HepG2 (cell line): Measurements from ENCODE around the gene GTSF1L.

Experiments used
- NFE2L1 ChIP-seq: sonication (generic); formaldehyde crosslinking; IDR thresholded peaks from 2 replicates; pipeline ENCODE4 v1.4.0; 2020; ENCODE audit warnings: missing genetic modification reagents, mild to moderate bottlenecking, borderline replicate concordance
- ZFX ChIP-seq: sonication (generic); formaldehyde crosslinking; IDR thresholded peaks from 2 replicates; pipeline ENCODE4 v1.4.0; 2020; ENCODE audit warnings: mild to moderate bottlenecking, low read depth, missing genetic modification reagents, moderate library complexity
- TF ChIP-seq, protein P1 (sequence below): sonication (generic); IDR thresholded peaks from 2 replicates; pipeline ENCODE4 v1.6.1; 2016; ENCODE audit warnings: low read depth, borderline replicate concordance
- TF ChIP-seq, protein P2 (sequence below): sonication (generic); formaldehyde crosslinking; IDR thresholded peaks from 2 replicates; pipeline ENCODE4 v1.5.0; 2020; ENCODE audit warnings: mild to moderate bottlenecking, missing genetic modification reagents, moderate library complexity

DNA sequence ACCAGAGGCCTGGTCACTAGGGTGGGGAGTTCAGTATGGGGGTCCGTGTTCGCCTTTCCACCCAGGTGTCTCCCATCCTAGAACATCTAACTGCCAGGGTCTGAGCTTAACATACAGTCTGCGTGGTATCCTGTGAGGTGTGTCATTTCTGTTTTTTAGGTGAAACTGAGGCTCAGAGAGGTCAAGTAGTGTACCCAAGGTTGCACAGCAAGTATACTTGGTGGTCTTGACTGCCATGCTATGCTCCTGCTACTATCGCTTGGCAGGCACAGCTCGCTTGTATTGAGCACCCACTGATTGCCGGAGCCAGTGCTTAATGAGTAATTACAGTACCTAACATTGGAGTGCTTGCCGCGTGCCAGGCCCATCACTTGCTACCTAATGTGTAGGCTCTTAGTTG, 26.2 kb downstream of the GTSF1L start:
- TF ChIP-seq NFE2L1 (CRISPR knock-in tag) (no peak), ZFX (CRISPR knock-in tag) (no peak)
- TF ChIP-seq, protein P1, sequence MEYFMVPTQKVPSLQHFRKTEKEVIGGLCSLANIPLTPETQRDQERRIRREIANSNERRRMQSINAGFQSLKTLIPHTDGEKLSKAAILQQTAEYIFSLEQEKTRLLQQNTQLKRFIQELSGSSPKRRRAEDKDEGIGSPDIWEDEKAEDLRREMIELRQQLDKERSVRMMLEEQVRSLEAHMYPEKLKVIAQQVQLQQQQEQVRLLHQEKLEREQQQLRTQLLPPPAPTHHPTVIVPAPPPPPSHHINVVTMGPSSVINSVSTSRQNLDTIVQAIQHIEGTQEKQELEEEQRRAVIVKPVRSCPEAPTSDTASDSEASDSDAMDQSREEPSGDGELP: no peak
- TF ChIP-seq, protein P2, sequence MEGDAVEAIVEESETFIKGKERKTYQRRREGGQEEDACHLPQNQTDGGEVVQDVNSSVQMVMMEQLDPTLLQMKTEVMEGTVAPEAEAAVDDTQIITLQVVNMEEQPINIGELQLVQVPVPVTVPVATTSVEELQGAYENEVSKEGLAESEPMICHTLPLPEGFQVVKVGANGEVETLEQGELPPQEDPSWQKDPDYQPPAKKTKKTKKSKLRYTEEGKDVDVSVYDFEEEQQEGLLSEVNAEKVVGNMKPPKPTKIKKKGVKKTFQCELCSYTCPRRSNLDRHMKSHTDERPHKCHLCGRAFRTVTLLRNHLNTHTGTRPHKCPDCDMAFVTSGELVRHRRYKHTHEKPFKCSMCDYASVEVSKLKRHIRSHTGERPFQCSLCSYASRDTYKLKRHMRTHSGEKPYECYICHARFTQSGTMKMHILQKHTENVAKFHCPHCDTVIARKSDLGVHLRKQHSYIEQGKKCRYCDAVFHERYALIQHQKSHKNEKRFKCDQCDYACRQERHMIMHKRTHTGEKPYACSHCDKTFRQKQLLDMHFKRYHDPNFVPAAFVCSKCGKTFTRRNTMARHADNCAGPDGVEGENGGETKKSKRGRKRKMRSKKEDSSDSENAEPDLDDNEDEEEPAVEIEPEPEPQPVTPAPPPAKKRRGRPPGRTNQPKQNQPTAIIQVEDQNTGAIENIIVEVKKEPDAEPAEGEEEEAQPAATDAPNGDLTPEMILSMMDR (CRISPR knock-in tag): no peak
